K562 (cell line): ENCODE data around the gene RIPPLY3. TPM values are rescaled to one million over a fixed set of nuclear protein-coding genes. Genes with fewer than 3 reads are reported as not detected.

ENCODE experiments used
- ARNT ChIP-seq, 2 experiments: fragments of 450-650 bp; IDR thresholded peaks; 2 replicates each; pipeline ENCODE4 v1.6.1; 2016; ENCODE audit warnings: mild to moderate bottlenecking in 1 of 2
- CBX3 ChIP-seq, 2 experiments: IDR thresholded peaks; 1 replicate in 1 of 2; 2 replicates in 1 of 2; pipeline ENCODE4 v1.6.1; 2012; ENCODE audit warnings: inconsistent platforms in 2 of 2, low read length in 2 of 2, borderline replicate concordance in 1 of 2, control low read depth in 1 of 2
- CBX8 ChIP-seq: fragments of 200-600 bp; sonication (generic); IDR thresholded peaks from 2 replicates; pipeline ENCODE4 v1.6.1; 2012; ENCODE audit warnings: borderline replicate concordance, mixed run types, low read depth, mild to moderate bottlenecking, moderate library complexity, mixed read lengths, low read length, control low read depth, inconsistent platforms; ENCODE audit not compliant: poor library complexity, severe bottlenecking; ENCODE audit errors: extremely low read depth
- E2F3 ChIP-seq: fragments of 250-450 bp; sonication (Bioruptor Pico); IDR thresholded peaks from 2 replicates; pipeline ENCODE4 v1.4.0; 2020; ENCODE audit warnings: mild to moderate bottlenecking
- EP400 ChIP-seq: fragments of 450-650 bp; IDR thresholded peaks from 2 replicates; pipeline ENCODE4 v1.6.1; 2017; ENCODE audit warnings: antibody characterized with exemption, mild to moderate bottlenecking, moderate library complexity
- HMG20B ChIP-seq: fragments of 250-450 bp; sonication (Bioruptor Pico); IDR thresholded peaks from 2 replicates; pipeline ENCODE4 v1.5.0; 2021; ENCODE audit warnings: mild to moderate bottlenecking
- KDM5B ChIP-seq: fragments of 200-600 bp; sonication (generic); IDR thresholded peaks from 2 replicates; pipeline ENCODE4 v1.6.1; 2012; ENCODE audit warnings: low read depth, mild to moderate bottlenecking, moderate library complexity, low read length, control low read depth, inconsistent platforms; ENCODE audit not compliant: insufficient replicate concordance
- NFE2L1 ChIP-seq: fragments of 450-650 bp; IDR thresholded peaks from 2 replicates; pipeline ENCODE4 v1.6.1; 2016; ENCODE audit warnings: missing genetic modification characterization, low read depth, mild to moderate bottlenecking, missing compliant biosample characterization, moderate library complexity, borderline replicate concordance
- NR2F6 ChIP-seq: fragments of 450-650 bp; formaldehyde crosslinking; IDR thresholded peaks from 2 replicates; pipeline ENCODE4 v1.4.0; 2020; ENCODE audit warnings: mild to moderate bottlenecking
- PCBP1 ChIP-seq: fragments of 200-400 bp; formaldehyde crosslinking; IDR thresholded peaks from 2 replicates; pipeline ENCODE4 v1.6.1; 2018; ENCODE audit warnings: mild to moderate bottlenecking, low read depth, low read length; ENCODE audit not compliant: poor library complexity, severe bottlenecking
- POLR3G ChIP-seq: IDR thresholded peaks from 2 replicates; pipeline ENCODE4 v1.6.1; 2011; ENCODE audit not compliant: insufficient read length, insufficient replicate concordance; ENCODE audit errors: extremely low read depth
- RB1 ChIP-seq: fragments of 450-650 bp; IDR thresholded peaks from 2 replicates; pipeline ENCODE4 v1.6.1; 2017; ENCODE audit warnings: low read depth, mild to moderate bottlenecking
- RBM39 ChIP-seq: fragments of 200-400 bp; formaldehyde crosslinking; optimal IDR thresholded peaks from 2 replicates; pipeline ENCODE3; 2018; ENCODE audit warnings: low read depth, low read length
- SIN3B ChIP-seq: fragments of 450-650 bp; IDR thresholded peaks from 2 replicates; pipeline ENCODE4 v1.6.1; 2017; ENCODE audit warnings: low read depth, mild to moderate bottlenecking, moderate library complexity
- TARDBP ChIP-seq: fragments of 450-650 bp; IDR thresholded peaks from 2 replicates; pipeline ENCODE4 v1.6.1; 2016
- ZBTB9 ChIP-seq: fragments of 450-650 bp; formaldehyde crosslinking; IDR thresholded peaks from 2 replicates; pipeline ENCODE4 v1.4.0; 2020; ENCODE audit warnings: mild to moderate bottlenecking, moderate library complexity
- ZNF165 ChIP-seq: fragments of 250-450 bp; sonication (Bioruptor Pico); IDR thresholded peaks from 2 replicates; pipeline ENCODE4 v1.4.0; 2020; ENCODE audit warnings: borderline replicate concordance
- ZNF3 ChIP-seq: fragments of 250-450 bp; sonication (Bioruptor Pico); IDR thresholded peaks from 2 replicates; pipeline ENCODE4 v1.5.0; 2021; ENCODE audit warnings: mild to moderate bottlenecking, moderate library complexity
- ZNF655 ChIP-seq: fragments of 250-450 bp; sonication (Bioruptor Pico); IDR thresholded peaks from 2 replicates; pipeline ENCODE4 v1.5.0; 2021
- ZNF668 ChIP-seq: fragments of 250-450 bp; sonication (Bioruptor Pico); IDR thresholded peaks from 2 replicates; pipeline ENCODE4 v1.8.0; 2022; ENCODE audit warnings: mild to moderate bottlenecking, inconsistent platforms
- polyA plus RNA-seq, 8 experiments: library from polyadenylated mRNA; depleted of rRNA in 4 of 8; stranded (reverse) in 5 of 8; unstranded in 3 of 8; fragments of >200 nt; fragmentation: Nextera tagmentation in 2 of 8; fragmentation: Illumina TruSeq in 1 of 8; extraction: Ambion mirVana in 2 of 8; extraction: Trizol in 1 of 8; gene quantifications; 2 replicates each; pipeline versions ENCODE4 v1.2.1 to v1.2.3, GENCODE V29; 2011 to 2014; ENCODE audit warnings: inconsistent platforms in 1 of 8, missing spikeins in 1 of 8
- total RNA-seq, 7 experiments: library from RNA; depleted of rRNA in 6 of 7; stranded (reverse); fragments of >200 nt in 6 of 7; fragmentation: Illumina TruSeq in 2 of 7; extraction: Trizol in 2 of 7; gene quantifications; 2 replicates each; pipeline versions ENCODE4 v1.2.1 to v1.2.3, GENCODE V29; 2011 to 2021; ENCODE audit warnings: low replicate concordance in 1 of 7
- TF ChIP-seq, protein P1 (sequence below): fragments of 150-350 bp; IDR thresholded peaks from 2 replicates; pipeline ENCODE4 v1.6.1; 2014; ENCODE audit warnings: low read depth, mild to moderate bottlenecking, low read length, borderline replicate concordance

Gene RIPPLY3
- total and polyA plus RNA-seq, 9 of the 15 experiments (the other 6 are each of a cell fraction or from before 2014, with no cell fraction given): not detected

DNA sequence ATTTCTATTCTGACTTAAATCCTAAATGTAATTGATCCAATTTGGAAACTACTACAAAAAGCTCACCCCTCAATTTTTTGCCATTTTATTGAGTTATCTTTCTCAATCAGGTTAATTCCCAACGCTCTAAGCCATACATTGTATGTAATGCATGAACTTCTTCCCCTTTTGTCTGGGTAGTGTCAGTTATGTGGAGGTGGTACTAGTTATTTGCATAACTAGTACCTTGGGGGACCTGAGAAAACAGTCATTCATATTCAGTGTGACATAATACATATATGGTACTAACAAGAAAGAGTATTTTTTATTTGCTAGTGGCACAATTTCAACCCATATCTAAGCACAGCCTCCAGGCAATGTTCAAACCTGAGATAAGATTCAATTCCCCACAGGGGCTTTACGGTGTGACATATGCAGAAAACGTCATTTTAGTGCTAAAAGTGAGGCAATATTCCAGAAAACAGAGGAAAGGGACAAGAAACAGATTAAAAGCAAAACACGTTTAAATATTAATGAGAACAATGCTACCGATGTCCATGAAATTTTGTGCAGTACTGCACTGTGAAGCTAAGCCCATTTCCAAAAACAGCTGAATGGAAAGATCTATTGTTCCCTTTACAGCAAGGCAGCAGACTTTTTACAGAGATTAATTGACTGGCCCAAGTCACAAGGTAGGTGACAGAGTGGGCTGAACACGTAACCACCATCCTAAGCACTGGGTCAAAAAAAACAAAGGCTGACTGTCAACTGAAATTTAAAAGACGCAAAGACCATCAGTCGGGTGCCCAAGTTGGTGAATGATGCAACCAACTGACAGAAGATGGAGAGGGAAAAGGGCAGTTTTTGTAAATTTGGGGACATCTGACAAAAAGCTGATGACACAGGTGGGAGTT, 41.4 kb upstream of the RIPPLY3 start (continued):
- TF ChIP-seq NR2F6 (CRISPR knock-in tag) (peak; percentile 75; the same call in 1 of the 2 replicates), TARDBP (0 out of 2 replicates have a peak, but pooled peaks have one; percentile 53), SIN3B (no peak), EP400 (peak; percentile 84), ZNF655 (CRISPR knock-in tag) (no peak), ZNF668 (CRISPR knock-in tag) (0 out of 2 replicates have a peak, but pooled peaks have one; percentile 10), POLR3G (no peak), PCBP1 (no peak), ZBTB9 (CRISPR knock-in tag) (no peak), CBX3 (IDR thresholded peaks at IDR 0.05; ENCODE audit: borderline replicate concordance in 1 of 2, low read length in 2 of 2) (no peak), NFE2L1 (no peak), RB1 (no peak), ZNF3 (CRISPR knock-in tag) (no peak), CBX8 (no peak), KDM5B (peak; percentile 20), HMG20B (CRISPR knock-in tag) (no peak), RBM39 (no peak), ARNT (IDR thresholded peaks at IDR 0.05) (peak in 1 of 2 experiments; percentile 63; a peak in 1 of 4 replicates), E2F3 (CRISPR knock-in tag) (no peak), ZNF165 (no peak)
- TF ChIP-seq, protein P1, sequence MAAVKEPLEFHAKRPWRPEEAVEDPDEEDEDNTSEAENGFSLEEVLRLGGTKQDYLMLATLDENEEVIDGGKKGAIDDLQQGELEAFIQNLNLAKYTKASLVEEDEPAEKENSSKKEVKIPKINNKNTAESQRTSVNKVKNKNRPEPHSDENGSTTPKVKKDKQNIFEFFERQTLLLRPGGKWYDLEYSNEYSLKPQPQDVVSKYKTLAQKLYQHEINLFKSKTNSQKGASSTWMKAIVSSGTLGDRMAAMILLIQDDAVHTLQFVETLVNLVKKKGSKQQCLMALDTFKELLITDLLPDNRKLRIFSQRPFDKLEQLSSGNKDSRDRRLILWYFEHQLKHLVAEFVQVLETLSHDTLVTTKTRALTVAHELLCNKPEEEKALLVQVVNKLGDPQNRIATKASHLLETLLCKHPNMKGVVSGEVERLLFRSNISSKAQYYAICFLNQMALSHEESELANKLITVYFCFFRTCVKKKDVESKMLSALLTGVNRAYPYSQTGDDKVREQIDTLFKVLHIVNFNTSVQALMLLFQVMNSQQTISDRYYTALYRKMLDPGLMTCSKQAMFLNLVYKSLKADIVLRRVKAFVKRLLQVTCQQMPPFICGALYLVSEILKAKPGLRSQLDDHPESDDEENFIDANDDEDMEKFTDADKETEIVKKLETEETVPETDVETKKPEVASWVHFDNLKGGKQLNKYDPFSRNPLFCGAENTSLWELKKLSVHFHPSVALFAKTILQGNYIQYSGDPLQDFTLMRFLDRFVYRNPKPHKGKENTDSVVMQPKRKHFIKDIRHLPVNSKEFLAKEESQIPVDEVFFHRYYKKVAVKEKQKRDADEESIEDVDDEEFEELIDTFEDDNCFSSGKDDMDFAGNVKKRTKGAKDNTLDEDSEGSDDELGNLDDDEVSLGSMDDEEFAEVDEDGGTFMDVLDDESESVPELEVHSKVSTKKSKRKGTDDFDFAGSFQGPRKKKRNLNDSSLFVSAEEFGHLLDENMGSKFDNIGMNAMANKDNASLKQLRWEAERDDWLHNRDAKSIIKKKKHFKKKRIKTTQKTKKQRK: no peak
